Left lung (tissue), 10 donors: ENCODE data around the gene SF3A1. TPM values are rescaled to one million over a fixed set of nuclear protein-coding genes. Genes with fewer than 3 reads are reported as not detected.
A peak's percentile ranks its signal among the peaks of the same experiment; 100 is the strongest.

Experiments used
- ATAC-seq: fragments of 200-7000 bp; cut with Tn5 transposase; one replicate; pipeline ENCODE4 v1.9.1; 2020; ENCODE audit warnings: moderate library complexity
- DNase-seq, 4 donors: peaks; one replicate each; pipeline ENCODE4 v3.0.0-alpha.2; 2013 to 2020
- H3K27ac ChIP-seq, 2 donors: fragments of 200-600 bp; sonication (generic) in 1 of 2; one replicate each; pipeline versions ENCODE4 v1.5.0 to v1.8.0; 2020 to 2021
- H3K27me3 ChIP-seq, 2 donors: fragments of 200-600 bp; sonication (generic) in 1 of 2; one replicate each; pipeline versions ENCODE4 v1.5.0 to v1.8.0; 2020 to 2021
- H3K36me3 ChIP-seq, 2 donors: fragments of 200-600 bp; sonication (generic) in 1 of 2; one replicate each; pipeline versions ENCODE4 v1.5.0 to v1.8.0; 2020 to 2021
- H3K4me1 ChIP-seq, 2 donors: fragments of 200-600 bp; one replicate each; pipeline ENCODE4 v1.8.0; 2021
- H3K4me3 ChIP-seq, 2 donors: fragments of 200-600 bp; sonication (generic) in 1 of 2; one replicate each; pipeline versions ENCODE4 v1.5.0 to v1.8.0; 2020 to 2021; ENCODE audit warnings: mild to moderate bottlenecking in 1 of 2
- H3K9me3 ChIP-seq, 2 donors: fragments of 200-600 bp; sonication (generic) in 1 of 2; one replicate each; pipeline versions ENCODE4 v1.5.0 to v1.8.0; 2020 to 2021
- intact Hi-C, 2 donors: fragments of 100-400 bp; cut with DNase I; formaldehyde crosslinking; loops; one replicate each; pipeline versions ENCODE4 v1.11.2 to v1.14.2; 2022
- polyA plus RNA-seq, 6 donors: library from polyadenylated mRNA; unstranded; fragments of 120-200 nt; gene quantifications; one replicate each; pipeline ENCODE4 v1.2.1, GENCODE V29; 2013; ENCODE audit not compliant: insufficient read length in 6 of 6
- total RNA-seq, 2 donors: library from RNA; stranded (reverse); fragmentation: NEBNext Ultra II Directional; extraction: Animal tissue kit (Norgen Biotek cat#: 25700); gene quantifications; one replicate each; pipeline ENCODE4 v1.2.1, GENCODE V29; 2021
- TF ChIP-seq, protein P1 (sequence below), 2 donors: fragments of 200-600 bp; sonication (generic) in 1 of 2; IDR thresholded peaks; one replicate each; pipeline versions ENCODE4 v1.5.0 to v1.8.0; 2021; ENCODE audit warnings: antibody characterized with exemption in 2 of 2
- donor health status: DM: no; HTN: yes; CAD: no.
- donor health status: DM: no; HTN: no; CAD: no.

SF3A1 gene
- total and polyA plus RNA-seq, 8 donors: 119 to 154 (median 137) TPM

DNA sequence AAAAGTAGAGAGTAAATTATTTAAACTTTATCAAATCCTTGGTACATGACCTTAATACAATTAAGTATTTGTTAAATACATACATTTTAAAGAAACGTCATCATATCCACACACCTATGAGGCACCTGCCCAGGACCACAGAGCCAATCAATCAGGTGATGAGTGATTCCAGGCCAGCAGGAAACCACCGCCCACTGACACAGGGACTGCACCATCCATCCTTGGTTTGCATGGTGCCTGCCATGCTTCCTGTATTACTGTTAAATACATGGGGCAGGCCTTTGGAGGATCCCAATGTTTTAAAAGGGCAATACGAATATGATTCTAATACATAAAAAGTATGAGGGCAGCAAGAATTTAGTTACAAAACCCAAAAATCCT is 23.0 kb downstream of the SF3A1 start:
- no peak for DNase-seq
- Histone ChIP-seq H3K27me3 (no peaks in the 10 kb centered on the region), H3K9me3 (no peaks in the 10 kb centered on the region), H3K27ac (no peak overlapping the region), H3K4me3 (no peak overlapping the region), H3K36me3 (peaks cover 6 to 100% of the 10 kb centered on the region in 2 donors), H3K4me1 (no peaks in the 10 kb centered on the region)
- intact Hi-C loops: no loop called here
- TF ChIP-seq, protein P1, sequence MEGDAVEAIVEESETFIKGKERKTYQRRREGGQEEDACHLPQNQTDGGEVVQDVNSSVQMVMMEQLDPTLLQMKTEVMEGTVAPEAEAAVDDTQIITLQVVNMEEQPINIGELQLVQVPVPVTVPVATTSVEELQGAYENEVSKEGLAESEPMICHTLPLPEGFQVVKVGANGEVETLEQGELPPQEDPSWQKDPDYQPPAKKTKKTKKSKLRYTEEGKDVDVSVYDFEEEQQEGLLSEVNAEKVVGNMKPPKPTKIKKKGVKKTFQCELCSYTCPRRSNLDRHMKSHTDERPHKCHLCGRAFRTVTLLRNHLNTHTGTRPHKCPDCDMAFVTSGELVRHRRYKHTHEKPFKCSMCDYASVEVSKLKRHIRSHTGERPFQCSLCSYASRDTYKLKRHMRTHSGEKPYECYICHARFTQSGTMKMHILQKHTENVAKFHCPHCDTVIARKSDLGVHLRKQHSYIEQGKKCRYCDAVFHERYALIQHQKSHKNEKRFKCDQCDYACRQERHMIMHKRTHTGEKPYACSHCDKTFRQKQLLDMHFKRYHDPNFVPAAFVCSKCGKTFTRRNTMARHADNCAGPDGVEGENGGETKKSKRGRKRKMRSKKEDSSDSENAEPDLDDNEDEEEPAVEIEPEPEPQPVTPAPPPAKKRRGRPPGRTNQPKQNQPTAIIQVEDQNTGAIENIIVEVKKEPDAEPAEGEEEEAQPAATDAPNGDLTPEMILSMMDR (IDR thresholded peaks at IDR 0.05): no peak
- ATAC-seq: no peak

DNA sequence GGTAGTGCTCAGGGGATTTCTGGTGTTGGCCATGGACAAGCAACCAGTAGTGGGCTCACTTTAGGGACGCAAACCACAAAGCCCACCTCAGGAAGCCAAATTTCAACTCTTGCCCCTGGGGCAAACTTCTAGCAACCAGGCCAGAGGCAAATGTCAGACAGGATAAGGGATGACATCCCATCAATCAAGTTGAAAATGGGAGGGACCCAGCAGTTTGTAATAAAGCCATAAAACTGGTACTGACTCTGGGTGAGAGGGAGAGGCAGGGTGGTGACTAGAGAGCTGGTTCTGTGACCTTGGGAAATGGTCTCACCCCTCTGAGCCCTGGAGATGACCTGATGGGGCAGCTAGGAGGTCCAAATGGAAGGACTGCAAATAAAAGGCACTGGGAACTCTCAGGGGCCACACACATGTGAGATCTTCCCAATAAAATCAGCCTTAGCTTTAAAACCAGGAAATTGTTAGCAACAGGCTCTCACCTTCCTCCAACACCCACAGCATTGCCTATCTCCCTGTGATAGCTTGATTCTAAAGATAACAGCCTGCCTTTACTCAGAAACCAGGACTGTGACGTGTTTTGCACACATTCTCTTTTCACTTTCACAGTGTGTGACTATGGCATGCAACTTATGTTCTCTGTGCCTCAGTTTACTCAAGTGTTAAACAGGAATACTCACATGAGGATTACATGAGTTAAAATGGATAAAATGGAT is 23.5 kb downstream of the SF3A1 start:
- ATAC-seq (no peak), DNase-seq (no peak)
- H3K27ac ChIP-seq: no peak overlapping the region
- H3K9me3 ChIP-seq: no peaks in the 10 kb centered on the region
- H3K4me3 ChIP-seq: no peak overlapping the region
- H3K4me1 ChIP-seq: no peaks in the 10 kb centered on the region
- H3K27me3 ChIP-seq: no peaks in the 10 kb centered on the region
- TF ChIP-seq, protein P1 (IDR thresholded peaks at IDR 0.05): no peak
- intact Hi-C loops: no loop called here
- peaks cover 6 to 97% of the 10 kb centered on the region in 2 donors for H3K36me3 ChIP-seq

GRCh38 chr22:30332551-30332950 is 24.1 kb downstream of the SF3A1 start:
- TF ChIP-seq, protein P1 (IDR thresholded peaks at IDR 0.05): no peak
- DNase-seq (no peak), ATAC-seq (no peak)
- no peaks in the 10 kb centered on the region for H3K9me3 ChIP-seq
- no peak overlapping the region for H3K4me3 ChIP-seq
- H3K36me3 ChIP-seq: peaks cover 6 to 91% of the 10 kb centered on the region in 2 donors
- H3K27ac ChIP-seq: no peak overlapping the region
- H3K4me1 ChIP-seq: peaks cover 0 to 1% of the 10 kb centered on the region in 2 donors
- no peaks in the 10 kb centered on the region for H3K27me3 ChIP-seq
- intact Hi-C loops: no loop called here

GRCh38 chr22:30328466-30329049 is 28.1 kb downstream of the SF3A1 start:
- ATAC-seq: no peak
- TF ChIP-seq, protein P1 (IDR thresholded peaks at IDR 0.05): no peak
- no peak for DNase-seq
- Histone ChIP-seq H3K4me3 (no peak overlapping the region), H3K27ac (no peak overlapping the region), H3K27me3 (no peaks in the 10 kb centered on the region), H3K9me3 (no peaks in the 10 kb centered on the region), H3K36me3 (peaks cover 0 to 51% of the 10 kb centered on the region in 2 donors), H3K4me1 (peaks cover 25 to 34% of the 10 kb centered on the region in 2 donors)
- intact Hi-C loops: no loop called here

GRCh38 chr22:30327864-30328345 is 28.8 kb downstream of the SF3A1 start:
- ATAC-seq: peak; percentile 51
- intact Hi-C loops: no loop called here

More at GRCh38 chr22:30327864-30328345, 28.8 kb downstream of the SF3A1 start:
- no peaks in the 10 kb centered on the region for H3K9me3 ChIP-seq
- no peak for DNase-seq
- TF ChIP-seq, protein P1 (IDR thresholded peaks at IDR 0.05): no peak
- peaks cover 25 to 39% of the 10 kb centered on the region in 2 donors for H3K4me1 ChIP-seq
- H3K27me3 ChIP-seq: no peaks in the 10 kb centered on the region
- peaks cover 0 to 49% of the 10 kb centered on the region in 2 donors for H3K36me3 ChIP-seq
- no peak overlapping the region for H3K4me3 ChIP-seq
- H3K27ac ChIP-seq: peak overlapping the region in 1 of 2 donors; percentile 88
